Measurements from ENCODE around the gene GTF2A1L.
"Not testable (repeated sequence)": the region's sequence is repeated elsewhere in the genome, so short reads cannot be mapped to it uniquely, and the experiment has no call there.

The GTF2A1L gene

GRCh38 chr2:48590017-48590416, 27.6 kb upstream of the GTF2A1L start:
- no peak overlapping the region for H3K4me3 ChIP-seq (ENCODE audit: control insufficient read depth, low read depth, low read length)
- DNase-seq (ENCODE audit: low read depth) = no peak
- TF ChIP-seq, protein P1, sequence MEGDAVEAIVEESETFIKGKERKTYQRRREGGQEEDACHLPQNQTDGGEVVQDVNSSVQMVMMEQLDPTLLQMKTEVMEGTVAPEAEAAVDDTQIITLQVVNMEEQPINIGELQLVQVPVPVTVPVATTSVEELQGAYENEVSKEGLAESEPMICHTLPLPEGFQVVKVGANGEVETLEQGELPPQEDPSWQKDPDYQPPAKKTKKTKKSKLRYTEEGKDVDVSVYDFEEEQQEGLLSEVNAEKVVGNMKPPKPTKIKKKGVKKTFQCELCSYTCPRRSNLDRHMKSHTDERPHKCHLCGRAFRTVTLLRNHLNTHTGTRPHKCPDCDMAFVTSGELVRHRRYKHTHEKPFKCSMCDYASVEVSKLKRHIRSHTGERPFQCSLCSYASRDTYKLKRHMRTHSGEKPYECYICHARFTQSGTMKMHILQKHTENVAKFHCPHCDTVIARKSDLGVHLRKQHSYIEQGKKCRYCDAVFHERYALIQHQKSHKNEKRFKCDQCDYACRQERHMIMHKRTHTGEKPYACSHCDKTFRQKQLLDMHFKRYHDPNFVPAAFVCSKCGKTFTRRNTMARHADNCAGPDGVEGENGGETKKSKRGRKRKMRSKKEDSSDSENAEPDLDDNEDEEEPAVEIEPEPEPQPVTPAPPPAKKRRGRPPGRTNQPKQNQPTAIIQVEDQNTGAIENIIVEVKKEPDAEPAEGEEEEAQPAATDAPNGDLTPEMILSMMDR (conservative IDR thresholded peaks at IDR 0.05; ENCODE audit: control insufficient read depth, insufficient read depth, low read depth, low read length) = no peak

DNA sequence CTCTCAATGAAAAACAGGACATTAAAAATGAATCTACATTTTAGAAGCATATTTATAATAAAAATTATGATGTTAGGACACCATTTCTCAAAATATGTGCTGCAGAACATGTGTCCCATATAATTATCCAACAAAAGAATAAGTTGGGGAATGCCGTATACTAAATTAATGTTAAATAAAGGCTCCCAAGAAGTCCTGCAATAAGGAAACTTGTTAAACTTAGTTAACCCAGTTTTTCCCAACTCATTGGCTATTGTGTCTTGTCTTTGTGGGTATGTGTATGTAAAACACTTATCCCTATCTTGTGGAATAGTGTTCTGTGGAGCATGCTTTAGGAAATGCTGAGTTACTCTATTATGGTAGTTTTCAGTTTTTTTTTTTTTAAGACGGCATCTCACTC, 25.6 kb upstream of the GTF2A1L start:
- no peak for DNase-seq (ENCODE audit: low read depth)
- no peak overlapping the region for H3K4me3 ChIP-seq (ENCODE audit: control insufficient read depth, low read depth, low read length)
- TF ChIP-seq, protein P1 (conservative IDR thresholded peaks at IDR 0.05; ENCODE audit: control insufficient read depth, insufficient read depth, low read depth, low read length) = no peak

DNA sequence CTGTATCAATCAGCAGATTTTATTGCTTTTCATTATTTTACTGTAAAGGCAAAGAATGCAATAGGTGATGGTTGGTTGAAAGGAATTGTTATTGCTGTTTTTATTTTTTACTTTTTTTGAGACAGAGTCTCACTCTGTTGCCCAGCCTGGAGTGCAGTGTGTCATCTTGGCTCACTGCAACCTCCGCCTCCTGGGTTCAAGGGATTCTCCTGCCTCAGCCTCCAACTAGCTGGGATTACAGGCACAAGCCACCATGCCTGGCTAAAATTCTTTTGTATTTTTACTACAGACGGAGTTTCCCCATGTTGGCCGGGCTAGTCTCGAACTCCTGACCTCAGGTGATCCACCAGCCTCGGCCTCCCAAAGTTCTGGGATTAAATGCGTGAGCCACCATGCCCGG, 20.9 kb upstream of the GTF2A1L start:
- DNase-seq (ENCODE audit: low read depth); H3K4me3 ChIP-seq (ENCODE audit: control insufficient read depth, low read depth, low read length): not testable (repeated sequence)

- TF ChIP-seq, protein P1 (conservative IDR thresholded peaks at IDR 0.05; ENCODE audit: control insufficient read depth, insufficient read depth, low read depth, low read length) = no peak
- no peak overlapping the region for H3K4me3 ChIP-seq (ENCODE audit: control insufficient read depth, low read depth, low read length)
- no peak for DNase-seq (ENCODE audit: low read depth)
Observed at GRCh38 chr2:48597492-48597891, 20.2 kb upstream of the GTF2A1L start.

- TF ChIP-seq, protein P1 (conservative IDR thresholded peaks at IDR 0.05; ENCODE audit: control insufficient read depth, insufficient read depth, low read depth, low read length) = peak; percentile 75
- no peak overlapping the region for H3K4me3 ChIP-seq (ENCODE audit: control insufficient read depth, low read depth, low read length)
- DNase-seq (ENCODE audit: low read depth) = peak; percentile 61
Observed at GRCh38 chr2:48600204-48600813, 17.3 kb upstream of the GTF2A1L start.

GRCh38 chr2:48600917-48601316, 16.7 kb upstream of the GTF2A1L start:
- peak; percentile 93 for DNase-seq (ENCODE audit: low read depth)

DNA sequence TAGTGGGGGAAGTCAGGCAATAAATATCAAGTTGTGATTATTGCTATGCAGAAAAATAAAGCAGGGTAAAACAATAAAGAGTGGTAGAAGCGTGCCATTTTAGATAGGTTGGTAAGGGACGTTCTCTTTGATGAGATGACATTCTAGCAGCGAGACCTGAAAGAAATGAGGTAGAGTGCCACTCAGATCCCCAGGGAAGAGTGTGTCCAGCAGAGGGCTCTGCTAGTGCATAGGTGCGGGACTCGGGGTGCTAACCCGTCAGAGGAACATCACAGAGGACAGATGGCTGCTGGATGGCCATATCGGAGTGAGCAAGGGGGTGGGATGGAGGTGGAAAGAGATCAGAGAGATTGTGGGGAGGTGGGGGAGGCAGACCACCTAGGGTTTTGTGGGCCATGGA, 16.3 kb upstream of the GTF2A1L start:
- TF ChIP-seq, protein P1 (conservative IDR thresholded peaks at IDR 0.05; ENCODE audit: control insufficient read depth, insufficient read depth, low read depth, low read length) = peak; percentile 39
- H3K4me3 ChIP-seq (ENCODE audit: control insufficient read depth, low read depth, low read length) = no peak overlapping the region
- DNase-seq (ENCODE audit: low read depth) = peak; percentile 8

More at GRCh38 chr2:48600917-48601316, 16.7 kb upstream of the GTF2A1L start:
- H3K4me3 ChIP-seq (ENCODE audit: control insufficient read depth, low read depth, low read length) = no peak overlapping the region
- TF ChIP-seq, protein P1 (conservative IDR thresholded peaks at IDR 0.05; ENCODE audit: control insufficient read depth, insufficient read depth, low read depth, low read length) = no peak
